HepG2 (cell line): Measurements from ENCODE around the gene SUSD4. TPM values are rescaled to one million over a fixed set of nuclear protein-coding genes. Genes with fewer than 3 reads are reported as not detected.

Experiments used
- ATAC-seq: fragments of 200-7000 bp; cut with Tn5 transposase; 3 replicates; pipeline ENCODE4 v1.9.1; 2020; ENCODE audit warnings: mild to moderate bottlenecking, moderate library complexity
- BruUV-seq: library from RNA; stranded (reverse); fragments of 400-500 nt; replicated peaks from 2 replicates; lab custom pipeline; 2021; lab: Mats Ljungman, UMichigan
- CTCF ChIA-PET: fragments of 300-600 bp; formaldehyde crosslinking; extraction: SDS; loops from one replicate; lab custom pipeline; 2021; ENCODE audit warnings: low total read pairs, inconsistent platforms, low intra/inter-chr PET ratio; lab: Yijun Ruan, JAX
- POLR2A ChIA-PET: fragments of 350-600 bp; sonication (Branson Sonifier 250); formaldehyde crosslinking; loops from one replicate; lab custom pipeline; 2020; ENCODE audit warnings: antibody characterized with exemption, inconsistent platforms; lab: Yijun Ruan, JAX
- DNase-seq: peaks from one replicate; pipeline ENCODE4 v3.0.0-alpha.2; 2015; ENCODE audit warnings: low spot score
- FAIRE-seq: peaks from 3 replicates; lab custom pipeline; 2011; peaks lifted over from hg19 to GRCh38; lab: Jason Lieb, UNC
- H2AFZ ChIP-seq: one replicate; pipeline ENCODE4 v1.6.1; 2011; ENCODE audit warnings: low read length, inconsistent platforms
- H3K27ac ChIP-seq: fragments of 300-600 bp; 3 replicates; pipeline ENCODE4 v1.8.0; 2011; ENCODE audit warnings: mixed run types, mild to moderate bottlenecking, mixed read lengths, low read length, inconsistent platforms; ENCODE audit not compliant: insufficient read depth; ENCODE audit errors: extremely low read length
- H3K27me3 ChIP-seq, 2 experiments: fragments of 200-600 bp in 1 of 2; 2 replicates in 1 of 2; 3 replicates in 1 of 2; pipeline versions ENCODE4 v1.6.0 to v1.8.0; 2011; ENCODE audit warnings: low read length in 2 of 2, mild to moderate bottlenecking in 2 of 2, moderate library complexity in 2 of 2, inconsistent platforms in 1 of 2; ENCODE audit not compliant: insufficient read depth in 2 of 2, control insufficient read depth in 1 of 2
- H3K36me3 ChIP-seq, 2 experiments: fragments of 200-600 bp in 1 of 2; replicated peaks in 1 of 2; 2 replicates in 1 of 2; 3 replicates in 1 of 2; pipeline versions ENCODE4 v1.5.1 to v1.8.0; 2011; ENCODE audit warnings: low read length in 2 of 2, inconsistent platforms in 1 of 2; ENCODE audit not compliant: insufficient read depth in 2 of 2, control insufficient read depth in 1 of 2
- H3K4me1 ChIP-seq: 2 replicates; pipeline ENCODE4 v1.5.1; 2012; ENCODE audit warnings: low read length, inconsistent platforms; ENCODE audit not compliant: insufficient read depth
- H3K4me2 ChIP-seq: 2 replicates; pipeline ENCODE4 v1.6.0; 2011; ENCODE audit warnings: low read depth, low read length, inconsistent platforms
- H3K4me3 ChIP-seq, 3 experiments: fragments of 200-600 bp in 1 of 3; sonication (generic), shearing (Covaris generic) in 1 of 3; replicated peaks in 1 of 3; 2 replicates each; pipeline ENCODE4 v1.5.1; 2011 to 2016; ENCODE audit warnings: low read length in 3 of 3, inconsistent platforms in 2 of 3, low read depth in 2 of 3, mild to moderate bottlenecking in 2 of 3, control low read depth in 1 of 3, mixed read lengths in 1 of 3; ENCODE audit not compliant: insufficient read depth in 1 of 3
- H3K79me2 ChIP-seq: one replicate; pipeline ENCODE4 v1.6.1; 2011; ENCODE audit warnings: low read length, inconsistent platforms; ENCODE audit not compliant: insufficient read depth
- H3K9ac ChIP-seq: 2 replicates; pipeline ENCODE4 v1.6.0; 2011; ENCODE audit warnings: mild to moderate bottlenecking, low read depth, low read length, inconsistent platforms; ENCODE audit not compliant: insufficient read depth
- H3K9me3 ChIP-seq: 2 replicates; pipeline ENCODE4 v1.5.1; 2012; ENCODE audit warnings: mild to moderate bottlenecking, low read length
- H4K20me1 ChIP-seq: 2 replicates; pipeline ENCODE4 v1.6.0; 2011; ENCODE audit warnings: inconsistent platforms, mild to moderate bottlenecking, low read length, moderate library complexity; ENCODE audit not compliant: insufficient read depth
- AHDC1 ChIP-seq: sonication (generic); formaldehyde crosslinking; IDR thresholded peaks from 2 replicates; pipeline ENCODE4 v1.5.1; 2020; ENCODE audit warnings: mild to moderate bottlenecking, missing genetic modification reagents, borderline replicate concordance
- AHR ChIP-seq: IDR thresholded peaks from 2 replicates; pipeline ENCODE4 v1.6.1; 2018; ENCODE audit warnings: missing genetic modification reagents, missing compliant biosample characterization
- ATF7-NPFF ChIP-seq: sonication (generic); formaldehyde crosslinking; IDR thresholded peaks from 2 replicates; pipeline ENCODE4 v1.8.1; 2023; ENCODE audit warnings: mild to moderate bottlenecking, low read depth, missing genetic modification reagents, moderate library complexity
- CCAR2 ChIP-seq: fragments of 200-400 bp; formaldehyde crosslinking; optimal IDR thresholded peaks from 2 replicates; pipeline ENCODE3; 2018; ENCODE audit warnings: low read depth, mild to moderate bottlenecking, low read length, moderate library complexity
- CEBPB ChIP-seq: IDR thresholded peaks from 2 replicates; pipeline ENCODE4 v1.6.1; 2011; ENCODE audit warnings: low read depth, low read length, improper control_type of control experiment, borderline replicate concordance
- GATA4 ChIP-seq: sonication (generic); IDR thresholded peaks from 2 replicates; pipeline ENCODE4 v1.6.1; 2016; ENCODE audit warnings: antibody characterized with exemption, low read depth, borderline replicate concordance
- GFI1 ChIP-seq: sonication (generic); formaldehyde crosslinking; IDR thresholded peaks from 2 replicates; pipeline ENCODE4 v1.5.0; 2020; ENCODE audit warnings: missing genetic modification reagents, mild to moderate bottlenecking, borderline replicate concordance
- MAFF ChIP-seq: IDR thresholded peaks from 2 replicates; pipeline ENCODE4 v1.6.1; 2011; ENCODE audit warnings: low read depth, low read length, improper control_type of control experiment
- POLR2A ChIP-seq, 2 experiments: IDR thresholded peaks; 2 replicates each; pipeline ENCODE4 v1.6.1; 2011; ENCODE audit warnings: low read depth in 2 of 2, low read length in 2 of 2, mild to moderate bottlenecking in 1 of 2, moderate library complexity in 1 of 2; ENCODE audit not compliant: insufficient read depth in 1 of 2
- PRMT3 ChIP-seq: sonication (generic); formaldehyde crosslinking; IDR thresholded peaks from 2 replicates; pipeline ENCODE4 v1.8.1; 2022; ENCODE audit warnings: low read depth, mild to moderate bottlenecking, moderate library complexity, missing genetic modification reagents, borderline replicate concordance
- SIN3B ChIP-seq: fragments of 150-350 bp; IDR thresholded peaks from 2 replicates; pipeline ENCODE4 v1.6.1; 2014; ENCODE audit warnings: low read length
- THAP7 ChIP-seq: sonication (generic); formaldehyde crosslinking; IDR thresholded peaks from 2 replicates; pipeline ENCODE4 v1.8.1; 2023; ENCODE audit warnings: mild to moderate bottlenecking, missing genetic modification reagents
- ZNF441 ChIP-seq: sonication (generic); formaldehyde crosslinking; IDR thresholded peaks from 2 replicates; pipeline ENCODE4 v1.7.0; 2021; ENCODE audit warnings: missing genetic modification reagents, borderline replicate concordance
- ZNF619 ChIP-seq: sonication (generic); formaldehyde crosslinking; IDR thresholded peaks from 2 replicates; pipeline ENCODE4 v1.4.0; 2020; ENCODE audit warnings: mild to moderate bottlenecking, missing genetic modification reagents
- ZNF724P ChIP-seq: sonication (generic); formaldehyde crosslinking; IDR thresholded peaks from 2 replicates; pipeline ENCODE4 v1.8.0; 2022; ENCODE audit warnings: missing genetic modification reagents, borderline replicate concordance
- ZNF746 ChIP-seq: sonication (generic); formaldehyde crosslinking; IDR thresholded peaks from 2 replicates; pipeline ENCODE4 v1.8.0; 2022; ENCODE audit warnings: mild to moderate bottlenecking, missing genetic modification reagents
- ZNF775 ChIP-seq: sonication (generic); formaldehyde crosslinking; IDR thresholded peaks from 2 replicates; pipeline ENCODE4 v1.4.0; 2020; ENCODE audit warnings: missing genetic modification reagents, mild to moderate bottlenecking, moderate library complexity, borderline replicate concordance
- WGBS: methylation state at CpG from one replicate; pipeline ENCODE4 v1.1.6; 2017; ENCODE audit warnings: low lambda C conversion rate; 5-methylcytosine and 5-hydroxymethylcytosine counted together
- in situ Hi-C: cut with HindIII; loops from 2 replicates; pipeline ENCODE4 v1.10.0; 2017; ENCODE audit warnings: low pct_unique_long_range_greater_than_20kb; ENCODE audit not compliant: extremely low pct_ligation_motif_present
- intact Hi-C: fragments of 100-400 bp; cut with micrococcal nuclease; formaldehyde crosslinking; loops from one replicate; pipeline ENCODE4 v1.10.0; 2022; ENCODE audit not compliant: unreplicated experiment
- polyA plus RNA-seq, 8 experiments: library from polyadenylated mRNA; depleted of rRNA in 3 of 8; stranded (reverse) in 7 of 8; unstranded in 1 of 8; fragments of >200 nt; fragmentation: Illumina TruSeq in 4 of 8; extraction: Trizol in 4 of 8; gene quantifications; 2 replicates each; pipeline versions ENCODE4 v1.2.1 to v1.2.3, GENCODE V29; 2011 to 2016; ENCODE audit warnings: low read depth in 4 of 8, missing spikeins in 1 of 8, mixed read lengths in 1 of 8; ENCODE audit not compliant: insufficient read depth in 1 of 8
- total RNA-seq, 5 experiments: library from RNA; depleted of rRNA; stranded (reverse); fragments of >200 nt; fragmentation: Illumina TruSeq; extraction: Trizol; gene quantifications; 2 replicates each; pipeline ENCODE4 v1.2.3, GENCODE V29; 2016; ENCODE audit warnings: low read depth in 1 of 5

The SUSD4 gene
- total and polyA plus RNA-seq, 2 of the 13 experiments (the other 11 are each of a cell fraction or from before 2014, with no cell fraction given) = not detected

- no peaks in the 10 kb centered on the region for H3K79me2 ChIP-seq
- H3K27me3 ChIP-seq = peaks cover 0 to 6% of the 10 kb centered on the region in 2 experiments; a peak in 1 of 5 replicates
- H3K4me3 ChIP-seq = no peak overlapping the region
- no peak overlapping the region for H3K9ac ChIP-seq
- TF ChIP-seq PRMT3 (no peak), AHR (no peak), ZNF441 (CRISPR knock-in tag) (no peak), AHDC1 (CRISPR knock-in tag) (no peak), SIN3B (no peak), THAP7 (no peak), GATA4 (no peak), POLR2A (IDR thresholded peaks at IDR 0.05; ENCODE audit: insufficient read depth in 1 of 2, low read depth in 2 of 2, low read length in 2 of 2) (no peak), ZNF775 (CRISPR knock-in tag) (no peak), CEBPB (no peak), ZNF619 (CRISPR knock-in tag) (no peak), CCAR2 (no peak), MAFF (no peak), GFI1 (CRISPR knock-in tag) (no peak), ATF7-NPFF (no peak), ZNF746 (no peak), ZNF724P (CRISPR knock-in tag) (no peak)
- CTCF ChIA-PET = no interaction called here
- no peak for FAIRE-seq
- no peaks in the 10 kb centered on the region for H3K9me3 ChIP-seq
- in situ Hi-C loops = no loop called here
- H3K4me2 ChIP-seq = no peak overlapping the region
- H4K20me1 ChIP-seq = no peaks in the 10 kb centered on the region
- peaks cover 10% of the 10 kb centered on the region for H3K4me1 ChIP-seq
- no peaks in the 10 kb centered on the region for H3K36me3 ChIP-seq
- no peak for DNase-seq
- H3K27ac ChIP-seq = no peak overlapping the region
- POLR2A ChIA-PET = no interaction called here
- no peak overlapping the region for H2AFZ ChIP-seq
- BruUV-seq = no TSS peak
- WGBS = 69% methylated on average over 3 of the region's 3 CpGs
- no peak for ATAC-seq
- intact Hi-C loops = no loop called here
Observed at GRCh38 chr1:223176437-223176836, 187.5 kb downstream of the SUSD4 start.
